Esophagus (tissue), 2 donors: ENCODE measurements around the gene PSMB7. TPM values are rescaled to one million over a fixed set of nuclear protein-coding genes. Genes with fewer than 3 reads are reported as not detected.

ENCODE experiments used
- H3K27ac ChIP-seq, 2 donors: one replicate each; pipeline ENCODE4 v1.5.1; 2013; ENCODE audit warnings: low read depth in 2 of 2, mild to moderate bottlenecking in 2 of 2, inconsistent platforms in 1 of 2, low read length in 1 of 2, moderate library complexity in 1 of 2
- H3K27me3 ChIP-seq, 2 donors: one replicate each; pipeline ENCODE4 v1.6.1; 2013; ENCODE audit warnings: low read length in 2 of 2, control low read depth in 1 of 2, mild to moderate bottlenecking in 1 of 2; ENCODE audit not compliant: insufficient read depth in 2 of 2, control insufficient read depth in 1 of 2
- H3K36me3 ChIP-seq, 2 donors: one replicate each; pipeline ENCODE4 v1.6.1; 2013; ENCODE audit warnings: low read length in 1 of 2; ENCODE audit not compliant: control insufficient read depth in 2 of 2, insufficient read depth in 2 of 2
- H3K4me1 ChIP-seq, 2 donors: one replicate each; pipeline ENCODE4 v1.6.1; 2013; ENCODE audit warnings: low read length in 1 of 2; ENCODE audit not compliant: control insufficient read depth in 2 of 2, insufficient read depth in 2 of 2
- H3K4me3 ChIP-seq, 2 donors: one replicate each; pipeline ENCODE4 v1.5.1; 2013; ENCODE audit warnings: low read length in 2 of 2, mild to moderate bottlenecking in 2 of 2, low read depth in 1 of 2, moderate library complexity in 1 of 2
- H3K9me3 ChIP-seq, 2 donors: one replicate each; pipeline ENCODE4 v1.6.1; 2013; ENCODE audit warnings: mild to moderate bottlenecking in 2 of 2, low read depth in 1 of 2, low read length in 1 of 2, moderate library complexity in 1 of 2; ENCODE audit not compliant: control insufficient read depth in 2 of 2, insufficient read depth in 1 of 2
- WGBS, 2 donors: extraction: QIAGEN DNeasy Blood & Tissue Kit; methylation state at CpG; one replicate each; pipeline ENCODE4 v1.1.7; 2013; 5-methylcytosine and 5-hydroxymethylcytosine counted together
- polyA plus RNA-seq, 2 donors: library from polyadenylated mRNA; stranded (reverse); fragments of 200-250 nt; gene quantifications; one replicate each; pipeline ENCODE4 v1.2.3, GENCODE V29; 2013
- donor health status: healthy with polysubstance abuse.
- donor health status: Bipolar disorder and iron deficiency.

PSMB7 gene
- polyA plus RNA-seq, 2 donors = 137 to 190 TPM

GRCh38 chr9:124415852-124416484 lies 726 bp upstream of the PSMB7 start:
- Histone ChIP-seq H3K27ac (no peak overlapping the region), H3K4me1 (no peaks in the 10 kb centered on the region), H3K36me3 (peaks cover 6 to 8% of the 10 kb centered on the region in 2 donors), H3K9me3 (no peaks in the 10 kb centered on the region), H3K27me3 (no peaks in the 10 kb centered on the region), H3K4me3 (peak overlapping the region in 1 of 2 donors; percentile 99)
- 80 to 81% methylated on average over 17 of the region's 17 CpGs for WGBS, 2 donors

GRCh38 chr9:124414612-124415011 lies 630 bp downstream of the PSMB7 start:
- Histone ChIP-seq H3K4me3 (peak overlapping the region; percentile 80 to 99), H3K27me3 (no peaks in the 10 kb centered on the region), H3K4me1 (no peaks in the 10 kb centered on the region), H3K27ac (peak overlapping the region in 1 of 2 donors; percentile 83), H3K9me3 (no peaks in the 10 kb centered on the region), H3K36me3 (peaks cover 6 to 8% of the 10 kb centered on the region in 2 donors)
- 8 to 14% methylated on average over 13 of the region's 13 CpGs for WGBS, 2 donors

- Histone ChIP-seq H3K4me1 (no peaks in the 10 kb centered on the region), H3K9me3 (no peaks in the 10 kb centered on the region), H3K36me3 (peaks cover 6 to 10% of the 10 kb centered on the region in 2 donors), H3K4me3 (no peak overlapping the region), H3K27me3 (no peaks in the 10 kb centered on the region), H3K27ac (no peak overlapping the region)
- WGBS, 2 donors = 81 to 88% methylated on average over 3 of the region's 3 CpGs
Measured at GRCh38 chr9:124412228-124412575, 3.0 kb downstream of the PSMB7 start.

DNA sequence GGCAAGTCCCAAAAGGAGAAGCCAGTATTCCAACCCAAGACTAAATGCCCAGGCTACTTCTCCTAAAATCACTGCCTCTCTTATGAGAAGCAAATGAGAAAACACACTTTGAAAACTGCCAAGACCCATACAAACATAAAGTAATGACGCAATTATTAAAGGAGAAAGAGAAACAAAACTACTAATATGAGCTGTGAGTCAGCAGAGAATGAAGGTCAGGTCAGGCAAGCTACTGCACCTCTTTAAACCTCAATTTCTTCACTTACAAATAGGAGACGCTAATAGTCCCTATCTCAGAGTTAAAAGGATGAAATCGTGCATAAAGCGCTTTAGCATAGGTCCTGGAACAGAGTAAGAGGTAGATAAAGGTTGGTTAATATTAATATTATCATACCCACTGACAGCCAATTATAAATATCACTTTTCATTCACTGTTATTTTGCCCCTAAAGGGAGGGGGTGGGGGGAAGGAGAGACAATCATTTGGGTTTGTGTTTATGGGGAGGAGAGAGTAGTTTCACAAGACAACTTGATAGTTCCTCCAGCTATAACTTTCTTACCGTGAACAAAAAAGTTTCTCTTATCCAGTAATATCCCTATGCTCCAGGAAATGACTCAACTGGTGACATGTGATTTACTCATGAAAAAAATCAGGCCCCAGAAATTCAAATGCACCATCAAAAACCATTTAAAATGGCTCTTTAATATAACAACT lies 3.6 kb downstream of the PSMB7 start:
- Histone ChIP-seq H3K9me3 (no peaks in the 10 kb centered on the region), H3K27me3 (no peaks in the 10 kb centered on the region), H3K27ac (no peak overlapping the region), H3K4me3 (no peak overlapping the region), H3K4me1 (no peaks in the 10 kb centered on the region), H3K36me3 (peaks cover 6 to 10% of the 10 kb centered on the region in 2 donors)
- WGBS, 2 donors = 65 to 72% methylated on average over 5 of the region's 5 CpGs

- Histone ChIP-seq H3K27ac (no peak overlapping the region), H3K36me3 (peaks cover 9 to 10% of the 10 kb centered on the region in 2 donors), H3K4me1 (no peaks in the 10 kb centered on the region), H3K4me3 (no peak overlapping the region), H3K27me3 (no peaks in the 10 kb centered on the region), H3K9me3 (no peaks in the 10 kb centered on the region)
- WGBS, 2 donors = 61 to 62% methylated on average over 3 of the region's 3 CpGs
Measured at GRCh38 chr9:124410321-124410913, 4.8 kb downstream of the PSMB7 start.

GRCh38 chr9:124409410-124409809 lies 5.8 kb downstream of the PSMB7 start:
- Histone ChIP-seq H3K9me3 (no peaks in the 10 kb centered on the region), H3K36me3 (peaks cover 9 to 10% of the 10 kb centered on the region in 2 donors), H3K4me3 (no peak overlapping the region), H3K4me1 (no peaks in the 10 kb centered on the region), H3K27ac (no peak overlapping the region), H3K27me3 (no peaks in the 10 kb centered on the region)
- 96% methylated on average over 3 of the region's 3 CpGs for WGBS, 2 donors

DNA sequence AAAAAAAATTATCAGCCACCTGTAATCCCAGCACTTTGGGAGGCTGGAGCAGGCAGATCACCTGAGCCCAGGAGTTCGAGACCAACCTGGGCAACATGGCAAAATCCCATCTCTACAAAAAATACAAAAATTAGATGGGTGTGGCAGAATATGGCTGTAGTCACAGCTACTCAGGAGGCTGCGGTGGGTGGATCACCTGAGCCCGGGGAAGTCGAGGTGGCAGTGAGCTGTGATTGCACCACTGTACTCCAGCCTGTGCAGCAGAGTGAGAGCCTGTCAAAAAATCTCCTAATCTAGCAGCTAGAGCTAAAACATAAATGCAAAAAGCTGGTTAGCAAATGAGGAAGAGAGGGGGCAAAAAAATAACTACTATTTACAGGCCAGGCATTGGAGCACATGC lies 12.0 kb downstream of the PSMB7 start:
- Histone ChIP-seq H3K36me3 (peaks cover 5 to 14% of the 10 kb centered on the region in 2 donors), H3K27me3 (no peaks in the 10 kb centered on the region), H3K4me1 (peaks cover 0 to 4% of the 10 kb centered on the region in 2 donors), H3K9me3 (no peaks in the 10 kb centered on the region), H3K27ac (no peak overlapping the region), H3K4me3 (no peak overlapping the region)
- WGBS, 2 donors = 93 to 95% methylated on average over 4 of the region's 4 CpGs

DNA sequence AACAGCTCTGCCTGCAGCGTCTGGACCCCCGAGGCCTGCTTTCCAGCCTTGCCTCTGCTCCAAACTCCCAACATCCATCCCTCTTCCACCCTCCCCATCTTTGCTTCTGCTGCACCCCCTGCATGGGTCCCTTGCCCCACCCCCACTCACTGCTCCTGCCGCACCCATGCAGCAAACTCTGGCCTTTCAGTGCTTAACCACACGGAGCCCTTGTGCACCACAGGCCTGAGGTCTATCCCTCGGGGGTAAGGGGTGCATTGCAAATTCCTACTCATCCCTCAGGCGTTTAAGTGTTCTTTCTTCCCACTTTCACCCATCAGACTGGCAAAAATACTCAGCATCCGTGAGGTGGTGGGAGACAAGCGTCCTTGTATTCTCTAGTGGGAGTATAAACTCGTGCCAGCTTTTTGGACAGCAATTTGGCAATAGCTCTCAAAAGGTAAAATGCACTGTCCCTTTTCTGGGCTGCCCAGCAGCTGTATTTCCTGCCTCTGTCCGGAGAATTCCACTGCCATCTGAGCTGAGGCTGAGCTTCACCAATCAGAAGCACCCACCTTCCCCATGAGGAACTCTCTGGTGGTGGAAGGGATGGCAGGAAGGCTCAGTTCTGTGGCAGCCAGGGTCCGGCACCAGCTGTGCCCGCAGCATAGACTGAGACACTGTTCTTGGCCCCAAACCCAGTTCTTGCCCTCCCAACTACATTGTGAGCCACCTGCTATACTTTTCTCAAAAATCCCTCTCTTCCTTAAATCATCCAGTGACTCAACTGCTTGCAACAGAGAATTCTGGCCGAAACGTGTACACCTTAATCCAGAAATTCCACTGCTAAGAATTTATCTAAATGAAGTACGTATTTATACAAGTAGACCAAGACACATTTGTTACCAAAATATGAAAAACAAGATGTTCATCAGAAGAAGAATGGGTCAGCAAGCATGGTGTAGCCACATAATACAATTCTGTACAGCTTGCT lies 15.0 kb downstream of the PSMB7 start:
- Histone ChIP-seq H3K4me3 (no peak overlapping the region), H3K27me3 (no peaks in the 10 kb centered on the region), H3K9me3 (no peaks in the 10 kb centered on the region), H3K36me3 (peaks cover 7 to 11% of the 10 kb centered on the region in 2 donors), H3K27ac (no peak overlapping the region), H3K4me1 (peaks cover 0 to 4% of the 10 kb centered on the region in 2 donors)
- WGBS, 2 donors = 62 to 65% methylated on average over 15 of the region's 15 CpGs

DNA sequence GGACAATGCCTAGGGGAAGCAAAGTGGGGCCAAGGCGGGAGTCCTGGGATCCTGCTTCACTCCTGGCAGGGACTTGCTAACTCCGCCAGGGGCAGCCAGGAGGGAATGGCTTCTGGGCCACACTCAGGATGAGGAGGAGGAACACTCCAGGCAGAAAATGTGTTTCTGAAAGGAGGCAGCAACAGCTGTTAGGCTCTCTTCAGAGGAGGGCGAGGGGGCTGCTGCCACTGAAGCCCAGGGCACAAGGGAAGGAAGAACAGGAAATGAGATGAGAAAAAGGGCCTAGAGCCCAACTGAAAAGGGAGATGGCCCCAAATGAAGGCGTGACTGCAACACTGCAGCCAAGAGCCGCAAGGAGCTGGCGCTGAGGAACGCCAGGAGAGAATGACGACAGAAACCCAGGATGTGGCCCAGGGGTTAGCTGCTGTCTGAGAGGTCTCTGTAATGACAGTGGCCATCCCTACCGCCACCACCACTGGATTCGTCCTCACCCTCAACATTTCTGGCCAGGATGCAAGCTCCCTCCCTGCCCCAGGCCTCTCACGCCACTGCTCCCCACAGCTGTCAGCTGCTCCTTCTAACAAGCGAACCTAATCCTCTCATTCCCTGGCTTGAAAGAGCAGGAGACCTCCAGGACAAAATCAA lies 15.8 kb downstream of the PSMB7 start:
- Histone ChIP-seq H3K9me3 (no peaks in the 10 kb centered on the region), H3K36me3 (peaks cover 7 to 11% of the 10 kb centered on the region in 2 donors), H3K4me1 (peaks cover 0 to 4% of the 10 kb centered on the region in 2 donors), H3K27me3 (no peaks in the 10 kb centered on the region), H3K4me3 (no peak overlapping the region), H3K27ac (peak overlapping the region; percentile 36 to 51)
- WGBS, 2 donors = 70% methylated on average over 12 of the region's 12 CpGs
